Measurements from ENCODE around the gene OGFOD3. TPM values are rescaled to one million over a fixed set of nuclear protein-coding genes. Genes with fewer than 3 reads are reported as not detected.

The OGFOD3 gene
- total and polyA plus RNA-seq, 9 of the 15 experiments (the other 6 are each of a cell fraction or from before 2014, with no cell fraction given): 0.69 to 44.7 (median 18.9) TPM

GRCh38 chr17:82384051-82384729 lies 34.2 kb downstream of the OGFOD3 start (continued):
- no peak for TF ChIP-seq SNIP1 (IDR thresholded peaks at IDR 0.05; ENCODE audit: low read depth)
- no peak for TF ChIP-seq ZNF3 (CRISPR knock-in tag; IDR thresholded peaks at IDR 0.05)
- TF ChIP-seq RNF219 (CRISPR knock-in tag; IDR thresholded peaks at IDR 0.05): no peak
- no peak for TF ChIP-seq RBM15 (IDR thresholded peaks at IDR 0.05; ENCODE audit: insufficient read depth, low read length)
- TF ChIP-seq ZBTB5 (IDR thresholded peaks at IDR 0.05): no peak
- TF ChIP-seq C11orf30 (IDR thresholded peaks at IDR 0.05; ENCODE audit: low read depth): no peak
- no peak for TF ChIP-seq MAZ (CRISPR knock-in tag; conservative IDR thresholded peaks at IDR 0.05 in 1 of 2, IDR thresholded peaks at IDR 0.05 in 1 of 2)
- TF ChIP-seq PKNOX1 (IDR thresholded peaks at IDR 0.05): no peak
- TF ChIP-seq MBD1 (CRISPR knock-in tag; IDR thresholded peaks at IDR 0.05): no peak
- no peak for TF ChIP-seq SFPQ (IDR thresholded peaks at IDR 0.05; ENCODE audit: low read depth, low read length)
- TF ChIP-seq ZNF830 (CRISPR knock-in tag; IDR thresholded peaks at IDR 0.05): no peak
- no peak for TF ChIP-seq BRCA1 (IDR thresholded peaks at IDR 0.05)
- TF ChIP-seq BRCA1 (CRISPR knock-in tag; IDR thresholded peaks at IDR 0.05): no peak
